ENCODE data around the gene MACROD2.

DNA sequence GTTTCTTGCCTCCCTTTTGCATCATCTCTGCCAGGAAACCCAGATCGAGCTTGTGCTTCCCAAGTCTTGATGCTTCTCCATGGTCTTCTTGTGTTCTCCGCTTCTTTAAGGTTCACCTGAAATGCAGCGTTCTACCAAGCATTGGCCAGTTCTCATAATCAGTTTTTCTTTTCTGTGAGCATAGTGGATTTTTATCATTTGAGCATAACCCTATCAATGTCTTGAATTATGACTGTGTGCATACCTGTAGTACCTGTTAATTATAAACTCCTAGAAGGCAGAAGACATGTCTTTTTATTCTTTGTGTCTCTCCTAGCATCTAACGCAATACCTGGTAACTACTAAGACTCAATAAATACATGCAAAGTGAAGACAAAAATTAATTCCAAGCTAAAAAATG is 1146.5 kb downstream of the MACROD2 start:
- TF ChIP-seq, protein P1, sequence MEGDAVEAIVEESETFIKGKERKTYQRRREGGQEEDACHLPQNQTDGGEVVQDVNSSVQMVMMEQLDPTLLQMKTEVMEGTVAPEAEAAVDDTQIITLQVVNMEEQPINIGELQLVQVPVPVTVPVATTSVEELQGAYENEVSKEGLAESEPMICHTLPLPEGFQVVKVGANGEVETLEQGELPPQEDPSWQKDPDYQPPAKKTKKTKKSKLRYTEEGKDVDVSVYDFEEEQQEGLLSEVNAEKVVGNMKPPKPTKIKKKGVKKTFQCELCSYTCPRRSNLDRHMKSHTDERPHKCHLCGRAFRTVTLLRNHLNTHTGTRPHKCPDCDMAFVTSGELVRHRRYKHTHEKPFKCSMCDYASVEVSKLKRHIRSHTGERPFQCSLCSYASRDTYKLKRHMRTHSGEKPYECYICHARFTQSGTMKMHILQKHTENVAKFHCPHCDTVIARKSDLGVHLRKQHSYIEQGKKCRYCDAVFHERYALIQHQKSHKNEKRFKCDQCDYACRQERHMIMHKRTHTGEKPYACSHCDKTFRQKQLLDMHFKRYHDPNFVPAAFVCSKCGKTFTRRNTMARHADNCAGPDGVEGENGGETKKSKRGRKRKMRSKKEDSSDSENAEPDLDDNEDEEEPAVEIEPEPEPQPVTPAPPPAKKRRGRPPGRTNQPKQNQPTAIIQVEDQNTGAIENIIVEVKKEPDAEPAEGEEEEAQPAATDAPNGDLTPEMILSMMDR (IDR thresholded peaks at IDR 0.05), result no peak
- no peak for TF ChIP-seq ZFX (IDR thresholded peaks at IDR 0.05; ENCODE audit: borderline replicate concordance)
